GM19238 (cell line): ENCODE measurements around the gene AK2.
"Not testable (repeated sequence)": the region's sequence is repeated elsewhere in the genome, so short reads cannot be mapped to it uniquely, and the experiment has no call there.

Source experiments
- DNase-seq: peaks from one replicate; pipeline ENCODE4 v3.0.0; 2011; ENCODE audit warnings: low spot score; ENCODE audit not compliant: insufficient read length

The AK2 gene

GRCh38 chr1:33055210-33056008 is 18.7 kb upstream of the AK2 start:
- DNase-seq = peak; percentile 37

- DNase-seq = no peak
Observed at GRCh38 chr1:33050221-33051076, 13.8 kb upstream of the AK2 start.

DNA sequence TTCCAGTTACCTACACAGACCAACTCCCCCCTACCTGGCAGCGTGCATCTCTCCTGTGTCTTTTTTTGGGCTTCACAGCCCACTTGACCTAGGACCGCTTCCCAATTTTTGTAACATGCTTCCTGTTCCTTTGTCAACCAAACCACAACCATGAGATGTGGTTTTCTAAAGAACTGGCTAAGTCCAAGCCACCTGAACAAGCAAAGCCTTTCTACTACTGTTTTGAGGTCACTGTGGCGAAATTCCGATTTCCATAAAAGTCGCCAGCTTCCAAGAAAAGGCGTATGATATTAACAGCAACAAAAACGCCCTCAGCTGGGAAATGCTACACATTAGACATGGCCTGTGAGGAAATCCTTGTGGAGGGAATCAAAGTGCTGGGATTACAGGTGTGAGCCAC is 12.7 kb upstream of the AK2 start:
- DNase-seq = no peak

- no peak for DNase-seq
Observed at GRCh38 chr1:33048426-33048825, 11.7 kb upstream of the AK2 start.

DNA sequence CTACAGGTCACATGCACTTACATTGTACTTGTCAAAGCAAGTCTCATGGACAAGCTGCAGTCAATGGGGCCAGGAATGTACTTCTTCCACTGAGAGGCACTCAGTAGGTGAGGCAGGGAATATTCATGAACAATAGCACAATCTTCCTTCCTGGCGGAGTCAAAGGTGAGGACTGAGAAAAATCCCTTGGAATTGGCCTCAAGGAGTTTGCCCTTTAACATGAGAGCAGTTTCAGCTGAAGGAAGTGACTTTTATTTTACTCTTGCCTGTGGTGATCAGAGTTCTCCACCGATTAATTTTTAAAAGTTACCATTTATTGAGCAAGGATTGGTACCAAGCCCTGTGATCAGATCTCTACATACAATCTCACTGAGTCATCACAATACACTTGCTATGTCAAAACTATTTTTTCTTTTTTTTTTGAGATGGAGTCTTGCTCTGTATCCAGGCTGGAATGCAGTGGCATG is 11.2 kb upstream of the AK2 start:
- DNase-seq = no peak

DNA sequence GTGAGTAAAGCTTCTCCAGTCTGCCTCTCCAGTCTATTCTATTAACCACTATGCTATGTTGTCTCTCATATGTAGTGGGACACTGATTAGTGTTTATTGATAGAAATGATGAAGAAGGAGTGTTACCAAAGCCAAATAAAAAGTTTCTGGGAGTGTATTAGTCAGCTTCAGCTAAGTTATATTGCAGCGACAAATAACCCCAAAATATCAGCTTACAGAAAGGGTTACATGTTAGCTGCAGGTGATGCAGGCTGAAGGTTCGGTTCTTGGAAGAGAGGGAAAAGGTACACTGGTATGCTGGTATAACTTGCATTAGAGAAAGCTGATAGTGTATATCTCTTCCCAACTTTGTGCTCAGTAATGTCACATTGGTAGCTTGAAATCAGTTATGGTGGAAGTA is 10.6 kb upstream of the AK2 start:
- DNase-seq = no peak

DNA sequence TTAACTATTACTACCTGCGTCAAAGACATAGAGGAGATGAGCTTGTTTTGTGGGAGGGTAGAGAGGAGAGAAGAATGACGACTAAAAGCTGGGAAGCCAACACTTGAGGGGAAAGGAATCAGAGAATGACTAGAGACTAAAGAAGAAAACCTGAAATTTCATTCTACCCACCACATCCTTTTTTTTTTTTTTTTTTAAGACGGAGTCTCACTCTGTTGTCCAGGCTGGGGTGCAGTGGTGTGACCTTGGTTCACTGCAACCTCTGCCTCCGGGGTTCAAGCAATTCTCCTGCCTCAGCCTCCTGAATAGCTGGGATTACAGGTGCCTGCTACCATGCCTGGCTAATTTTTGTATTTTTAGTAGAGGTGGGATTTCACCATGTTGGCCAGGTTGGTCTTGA is 9.6 kb upstream of the AK2 start:
- not testable (repeated sequence) for DNase-seq

- no peak for DNase-seq
Observed at GRCh38 chr1:33045814-33046213, 9.1 kb upstream of the AK2 start.

GRCh38 chr1:33045246-33045645 is 8.6 kb upstream of the AK2 start:
- DNase-seq = no peak

GRCh38 chr1:33043267-33044092 is 6.8 kb upstream of the AK2 start:
- DNase-seq = no peak

DNA sequence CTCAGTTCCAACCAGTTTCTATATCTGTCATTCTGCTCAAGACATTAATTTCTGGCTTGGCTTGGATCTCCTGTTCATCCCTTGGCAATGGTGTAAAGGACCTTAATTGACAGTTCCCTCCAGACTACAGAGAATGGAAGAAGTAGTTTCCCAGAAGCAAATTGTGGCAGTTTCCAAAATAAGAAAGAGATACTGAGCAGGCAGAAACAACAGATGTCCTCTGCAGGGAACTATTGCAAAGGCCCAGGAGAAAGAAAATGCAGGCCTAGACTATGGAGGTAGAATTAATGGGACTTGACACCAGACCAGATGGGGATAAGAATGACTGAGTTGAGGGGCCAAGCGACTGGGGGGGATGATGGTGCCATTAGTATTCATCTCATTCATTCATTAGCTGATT is 6.1 kb upstream of the AK2 start:
- no peak for DNase-seq

- DNase-seq = no peak
Observed at GRCh38 chr1:33041026-33041425, 4.3 kb upstream of the AK2 start.

DNA sequence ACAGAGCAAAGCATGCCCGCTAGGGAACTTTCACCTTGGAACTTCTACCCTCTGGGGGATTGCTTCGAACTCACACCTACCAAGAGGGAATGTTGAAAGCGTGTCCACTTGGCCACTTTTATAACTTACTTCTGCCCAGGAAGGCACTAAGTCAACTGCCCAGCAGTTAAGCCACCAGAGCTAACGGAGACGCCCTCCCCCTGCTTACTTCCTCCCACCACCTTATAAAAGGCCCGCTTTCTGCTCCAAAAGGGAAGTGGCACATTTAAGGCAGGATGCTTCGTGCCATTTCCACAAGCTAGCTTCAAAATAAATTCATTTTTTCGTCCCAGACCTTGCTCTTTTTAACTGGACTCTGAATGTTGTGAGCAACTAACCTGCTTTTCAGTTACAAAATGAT is 3.2 kb upstream of the AK2 start:
- no peak for DNase-seq

DNA sequence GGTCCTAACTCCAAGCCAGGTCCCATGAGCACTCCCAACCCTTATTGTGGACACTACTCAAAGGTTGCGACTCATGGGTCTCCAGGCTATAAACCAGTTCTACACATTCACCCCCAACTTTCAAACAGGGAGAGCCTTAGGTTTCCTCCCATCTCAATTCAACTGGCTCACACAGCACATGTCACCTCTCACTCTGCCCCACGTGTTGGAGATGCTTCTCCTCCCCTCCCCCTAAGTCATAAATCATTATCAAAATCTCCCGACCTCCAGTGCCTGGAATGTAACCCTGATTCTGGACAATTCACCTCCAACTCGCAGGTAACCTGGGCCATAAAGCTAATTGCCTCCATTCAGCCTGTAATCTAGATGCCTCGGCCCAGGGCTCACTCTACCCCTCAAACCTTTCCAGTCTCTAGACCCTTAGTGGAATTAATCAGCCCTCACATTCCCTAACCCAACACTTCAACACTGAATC is 595 bp downstream of the AK2 start:
- DNase-seq = no peak

- no peak for DNase-seq
Observed at GRCh38 chr1:33032126-33032869, 4.4 kb downstream of the AK2 start.

DNA sequence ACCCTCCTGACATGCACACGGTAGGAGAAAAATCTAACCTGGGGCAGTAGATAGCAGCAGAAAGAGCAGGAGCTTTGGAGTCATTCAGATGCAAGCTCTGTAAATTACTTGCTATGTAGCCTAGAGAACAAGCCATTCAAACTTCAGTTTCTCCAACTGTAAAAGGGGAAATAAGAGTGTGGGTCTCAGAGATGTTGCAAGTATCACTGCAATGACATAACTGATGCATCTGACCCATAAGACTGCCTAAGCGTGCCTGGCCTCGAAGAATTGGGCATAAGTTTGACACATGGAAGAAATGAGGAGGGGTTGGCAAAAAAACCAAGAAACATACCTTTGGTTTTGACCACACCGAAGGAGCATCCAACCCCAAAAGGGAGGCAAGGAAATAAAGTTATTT is 5.2 kb downstream of the AK2 start:
- DNase-seq = no peak

DNA sequence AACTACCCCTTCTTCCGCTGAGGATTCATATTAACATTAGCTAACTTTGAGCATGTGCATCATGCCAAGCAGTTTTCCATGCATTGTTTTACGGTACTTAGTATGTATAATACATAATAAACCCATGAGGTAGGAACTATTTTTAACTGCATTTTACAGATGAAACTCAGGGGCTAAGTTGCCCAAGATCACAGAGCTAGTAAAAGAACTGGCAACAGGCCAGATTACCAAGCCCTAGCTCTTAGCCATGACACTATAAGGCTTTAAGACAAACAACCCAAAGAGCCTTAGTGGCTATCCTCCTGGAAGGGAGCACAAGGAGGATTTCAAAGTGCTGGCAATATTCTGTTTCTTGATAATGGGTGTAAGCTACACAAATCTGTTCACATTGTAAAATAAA is 6.1 kb downstream of the AK2 start:
- no peak for DNase-seq

DNA sequence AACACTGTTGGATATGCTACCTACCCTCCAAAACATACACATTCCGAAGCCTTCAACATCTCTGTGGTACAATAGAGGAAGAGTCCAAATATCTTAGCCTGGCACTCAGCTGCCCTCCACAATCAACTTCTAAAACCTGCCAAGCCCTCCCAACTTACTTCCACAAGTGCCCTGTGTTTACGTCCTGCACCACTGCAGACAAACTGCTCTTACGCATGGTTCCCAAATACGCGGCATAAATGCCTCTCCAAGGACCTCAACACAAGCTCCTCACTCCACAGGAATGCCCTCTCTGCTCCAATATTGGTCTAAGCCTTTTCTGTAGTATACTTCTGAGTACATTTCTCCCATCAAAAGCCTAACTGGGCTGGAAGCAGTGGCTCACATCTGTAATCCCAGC is 6.8 kb downstream of the AK2 start:
- DNase-seq = no peak

GRCh38 chr1:33029209-33029608 is 7.5 kb downstream of the AK2 start:
- no peak for DNase-seq

GRCh38 chr1:33025761-33026160 is 10.9 kb downstream of the AK2 start:
- DNase-seq = no peak

DNA sequence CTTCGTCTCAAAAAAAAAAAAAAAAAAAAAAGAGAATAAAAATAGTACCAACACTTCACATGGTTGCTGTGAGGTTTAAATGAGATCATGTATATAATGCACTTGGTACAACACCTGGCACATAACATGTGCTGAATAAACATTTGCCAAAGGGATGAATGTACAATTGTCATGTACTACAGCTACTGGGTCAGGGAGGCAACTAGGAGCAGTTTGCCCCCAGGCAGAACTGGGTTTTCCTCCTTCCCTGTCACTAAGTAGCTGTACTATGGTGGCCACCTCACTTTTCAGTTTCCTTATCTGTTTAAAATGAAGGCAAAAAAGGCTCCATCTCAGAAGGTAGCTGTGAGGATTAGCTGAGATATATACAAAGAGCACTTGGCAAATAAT is 11.5 kb downstream of the AK2 start:
- DNase-seq = no peak
